22Rv1 (cell line): ENCODE measurements around the gene ADO.

Source experiments
- CTCF ChIP-seq: fragments of 450-650 bp; IDR thresholded peaks from 2 replicates; pipeline ENCODE4 v1.5.1; 2017; ENCODE audit warnings: mild to moderate bottlenecking
- ZFX ChIP-seq: fragments of 450-650 bp; IDR thresholded peaks from 2 replicates; pipeline ENCODE4 v1.6.1; 2017; ENCODE audit warnings: antibody characterized with exemption, borderline replicate concordance

GRCh38 chr10:62754963-62755362, 49.6 kb upstream of the ADO start:
- TF ChIP-seq CTCF, result no peak
- no peak for TF ChIP-seq ZFX
